Mesenchymal stem cell (in vitro differentiated cells and primary cell): ENCODE results near the gene JAK2.
"Not testable (repeated sequence)": the region's sequence is repeated elsewhere in the genome, so short reads cannot be mapped to it uniquely, and the experiment has no call there.

Experiments used
- DNase-seq: peaks from one replicate; pipeline ENCODE4 v3.0.0-alpha.2; 2013
- H2AFZ ChIP-seq: one replicate; pipeline ENCODE4 v1.6.1; 2013; ENCODE audit warnings: low read depth, mild to moderate bottlenecking, control low read depth, inconsistent platforms, low read length, moderate library complexity
- H2AK5ac ChIP-seq: 2 replicates; pipeline ENCODE4 v1.6.1; 2013; ENCODE audit warnings: low read length, moderate library complexity, mild to moderate bottlenecking, inconsistent platforms; ENCODE audit not compliant: severe bottlenecking
- H2BK120ac ChIP-seq: one replicate; pipeline ENCODE4 v1.6.1; 2013; ENCODE audit warnings: low read depth, mild to moderate bottlenecking, inconsistent platforms, low read length, moderate library complexity
- H2BK12ac ChIP-seq, 2 experiments: one replicate each; pipeline ENCODE4 v1.6.1; 2013; ENCODE audit warnings: inconsistent platforms in 2 of 2, low read length in 2 of 2, mild to moderate bottlenecking in 2 of 2, moderate library complexity in 2 of 2, control low read depth in 1 of 2
- H2BK15ac ChIP-seq: one replicate; pipeline ENCODE4 v1.6.1; 2013; ENCODE audit warnings: mild to moderate bottlenecking, low read depth, inconsistent platforms; ENCODE audit not compliant: poor library complexity, severe bottlenecking
- H2BK5ac ChIP-seq: 2 replicates; pipeline ENCODE4 v1.6.1; 2013; ENCODE audit warnings: low read depth, mild to moderate bottlenecking, low read length, control low read depth, inconsistent platforms; ENCODE audit not compliant: poor library complexity, severe bottlenecking
- H3K14ac ChIP-seq, 2 experiments: one replicate each; pipeline ENCODE4 v1.6.1; 2013; ENCODE audit warnings: inconsistent platforms in 2 of 2, low read length in 2 of 2, control low read depth in 1 of 2, mild to moderate bottlenecking in 1 of 2, moderate library complexity in 1 of 2
- H3K18ac ChIP-seq, 2 experiments: one replicate each; pipeline ENCODE4 v1.6.1; 2013; ENCODE audit warnings: inconsistent platforms in 2 of 2, low read length in 2 of 2, control low read depth in 1 of 2, low read depth in 1 of 2, mild to moderate bottlenecking in 1 of 2
- H3K23ac ChIP-seq, 2 experiments: one replicate each; pipeline ENCODE4 v1.6.1; 2013; ENCODE audit warnings: inconsistent platforms in 2 of 2, low read length in 2 of 2, mild to moderate bottlenecking in 2 of 2, moderate library complexity in 2 of 2, control low read depth in 1 of 2
- H3K27ac ChIP-seq: 2 replicates; pipeline ENCODE4 v1.5.1; 2013; ENCODE audit warnings: mild to moderate bottlenecking, moderate library complexity, low read length, control low read depth, inconsistent platforms; ENCODE audit not compliant: poor library complexity, severe bottlenecking
- H3K27me3 ChIP-seq, 2 experiments: 2 replicates each; pipeline versions ENCODE4 v1.6.1 to v1.7.0; 2013; ENCODE audit warnings: low read length in 2 of 2, mild to moderate bottlenecking in 2 of 2, moderate library complexity in 2 of 2, control low read depth in 1 of 2, inconsistent platforms in 1 of 2; ENCODE audit not compliant: control insufficient read depth in 1 of 2, insufficient read depth in 1 of 2
- H3K36me3 ChIP-seq, 2 experiments: 2 replicates each; pipeline versions ENCODE4 v1.6.1 to v1.7.0; 2013; ENCODE audit warnings: low read length in 2 of 2, control low read depth in 1 of 2, inconsistent platforms in 1 of 2, low read depth in 1 of 2, mild to moderate bottlenecking in 1 of 2; ENCODE audit not compliant: insufficient read depth in 2 of 2, control insufficient read depth in 1 of 2
- H3K4ac ChIP-seq, 2 experiments: one replicate each; pipeline ENCODE4 v1.6.1; 2013; ENCODE audit warnings: inconsistent platforms in 2 of 2, low read length in 2 of 2, mild to moderate bottlenecking in 2 of 2, moderate library complexity in 2 of 2, control low read depth in 1 of 2, low read depth in 1 of 2
- H3K4me1 ChIP-seq: 2 replicates; pipeline ENCODE4 v1.6.1; 2013; ENCODE audit warnings: low read depth, low read length, control low read depth; ENCODE audit not compliant: control insufficient read depth, insufficient read depth
- H3K4me2 ChIP-seq: 2 replicates; pipeline ENCODE4 v1.6.1; 2013; ENCODE audit warnings: low read length, mild to moderate bottlenecking, inconsistent platforms; ENCODE audit not compliant: poor library complexity, severe bottlenecking
- H3K4me3 ChIP-seq, 2 experiments: 2 replicates each; pipeline versions ENCODE4 v1.5.1 to v1.7.0; 2013; ENCODE audit warnings: low read length in 2 of 2, mild to moderate bottlenecking in 2 of 2, control low read depth in 1 of 2, low read depth in 1 of 2; ENCODE audit not compliant: insufficient read depth in 1 of 2
- H3K79me1 ChIP-seq: replicated peaks from 2 replicates; pipeline ENCODE4 v1.6.1; 2013; ENCODE audit warnings: mild to moderate bottlenecking, control low read depth, low read length, inconsistent platforms; ENCODE audit not compliant: poor library complexity, severe bottlenecking
- H3K9ac ChIP-seq: 2 replicates; pipeline ENCODE4 v1.7.0; 2013; ENCODE audit warnings: mild to moderate bottlenecking, low read length, moderate library complexity
- H3K9me3 ChIP-seq: 2 replicates; pipeline ENCODE4 v1.7.0; 2013; ENCODE audit warnings: mild to moderate bottlenecking, low read length; ENCODE audit not compliant: control insufficient read depth
- H4K8ac ChIP-seq: one replicate; pipeline ENCODE4 v1.6.1; 2013; ENCODE audit warnings: inconsistent platforms, mild to moderate bottlenecking, low read length, moderate library complexity
- H4K91ac ChIP-seq: one replicate; pipeline ENCODE4 v1.6.1; 2013; ENCODE audit warnings: mild to moderate bottlenecking, low read length, inconsistent platforms
- WGBS: methylation state at CpG from one replicate; pipeline ENCODE4 v1.1.7; 2013; ENCODE audit warnings: mixed read lengths; 5-methylcytosine and 5-hydroxymethylcytosine counted together

Gene JAK2

DNA sequence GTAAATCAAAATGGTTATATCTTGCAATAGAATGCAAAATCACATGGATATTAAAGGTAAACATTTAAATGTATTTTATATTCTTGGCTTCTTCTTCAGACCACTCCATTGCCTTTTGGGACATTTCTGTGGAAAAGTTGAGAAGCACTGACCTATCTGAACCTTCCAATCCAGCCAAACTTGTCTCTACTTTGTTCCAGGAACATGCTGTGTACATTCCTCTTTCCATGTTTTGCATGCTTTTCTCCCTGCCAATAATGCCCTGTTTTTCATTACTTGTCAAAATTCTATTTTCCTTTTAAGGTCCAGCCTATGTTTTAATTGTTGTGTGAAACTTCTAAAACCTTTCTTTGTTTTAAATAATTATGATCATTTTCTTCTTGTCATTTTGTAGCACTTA, 28.3 kb downstream of the JAK2 start:
- H2BK5ac ChIP-seq = no peak overlapping the region
- peaks cover 3 to 15% of the 10 kb centered on the region in 2 experiments for H3K36me3 ChIP-seq
- H2BK120ac ChIP-seq = no peak overlapping the region
- H3K9ac ChIP-seq = no peak overlapping the region
- H3K79me1 ChIP-seq = peaks cover 22% of the 10 kb centered on the region
- peaks cover 3% of the 10 kb centered on the region for H3K9me3 ChIP-seq
- no peak overlapping the region for H2AFZ ChIP-seq
- H3K4me1 ChIP-seq = no peaks in the 10 kb centered on the region
- H2AK5ac ChIP-seq = no peak overlapping the region
- no peak overlapping the region for H3K23ac ChIP-seq
- H3K27me3 ChIP-seq = no peaks in the 10 kb centered on the region
- no peak overlapping the region for H2BK12ac ChIP-seq
- H4K91ac ChIP-seq = no peak overlapping the region
- no peak overlapping the region for H3K14ac ChIP-seq
- DNase-seq = no peak
- H3K18ac ChIP-seq = no peak overlapping the region
- no peak overlapping the region for H3K4me3 ChIP-seq
- H3K4me2 ChIP-seq = no peak overlapping the region
- H3K27ac ChIP-seq = no peak overlapping the region
- no peak overlapping the region for H2BK15ac ChIP-seq
- H4K8ac ChIP-seq = no peak overlapping the region
- H3K4ac ChIP-seq = no peak overlapping the region

DNA sequence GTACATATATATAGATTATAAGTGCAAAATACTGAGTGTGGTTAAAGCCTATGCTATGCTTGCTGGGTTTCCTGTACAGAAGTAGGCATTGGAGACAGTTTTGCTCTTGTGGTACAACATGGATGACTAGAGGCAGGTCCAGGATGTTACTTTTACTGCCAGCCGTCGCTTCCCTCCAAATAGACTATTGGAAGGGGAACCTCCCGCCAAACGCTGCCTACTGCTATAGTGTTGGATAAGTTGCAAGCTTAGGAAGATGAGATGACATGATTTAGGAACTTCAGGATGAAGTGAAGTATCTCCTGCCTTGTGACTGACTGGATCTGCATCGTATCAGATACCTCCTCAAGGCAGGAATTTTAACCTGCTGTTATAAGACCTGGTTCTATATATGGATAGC, 30.9 kb downstream of the JAK2 start:
- no peak overlapping the region for H3K27ac ChIP-seq
- no peak overlapping the region for H2BK120ac ChIP-seq
- WGBS = 98% methylated on average over 5 of the region's 5 CpGs
- peaks cover 11% of the 10 kb centered on the region for H3K9me3 ChIP-seq
- H2AK5ac ChIP-seq = no peak overlapping the region
- H3K4me1 ChIP-seq = no peaks in the 10 kb centered on the region
- no peaks in the 10 kb centered on the region for H3K27me3 ChIP-seq
- no peak overlapping the region for H3K23ac ChIP-seq
- H2AFZ ChIP-seq = no peak overlapping the region
- H2BK12ac ChIP-seq = no peak overlapping the region
- H3K4me3 ChIP-seq = no peak overlapping the region
- no peak overlapping the region for H3K4ac ChIP-seq
- no peak for DNase-seq
- no peak overlapping the region for H3K18ac ChIP-seq
- H4K8ac ChIP-seq = no peak overlapping the region
- H3K9ac ChIP-seq = no peak overlapping the region
- no peak overlapping the region for H2BK15ac ChIP-seq
- peaks cover 15 to 19% of the 10 kb centered on the region in 2 experiments for H3K36me3 ChIP-seq
- H3K14ac ChIP-seq = no peak overlapping the region
- no peak overlapping the region for H2BK5ac ChIP-seq
- H3K79me1 ChIP-seq = peaks cover 34% of the 10 kb centered on the region
- no peak overlapping the region for H4K91ac ChIP-seq
- H3K4me2 ChIP-seq = no peak overlapping the region

DNA sequence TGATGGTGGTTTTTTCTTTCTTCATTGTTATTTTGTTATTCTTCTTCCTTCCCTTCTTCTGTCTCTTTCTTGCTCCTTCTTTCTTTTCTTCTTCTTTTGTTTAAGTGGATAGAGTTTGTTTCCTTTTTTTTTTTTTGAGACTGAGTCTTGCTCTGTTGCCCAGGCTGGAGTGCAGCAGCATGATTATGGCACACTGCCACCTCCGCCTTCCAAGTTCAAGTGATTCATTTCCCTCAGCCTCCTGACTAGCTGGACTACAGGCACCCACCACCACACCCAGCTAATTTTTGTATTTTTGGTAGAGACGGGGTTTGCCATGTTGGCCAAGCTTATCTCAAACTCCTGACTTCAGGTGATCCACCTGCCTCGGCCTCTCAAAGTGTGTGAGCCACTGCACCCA, 40.3 kb downstream of the JAK2 start:
- H3K4me3 ChIP-seq = no peak overlapping the region
- no peak overlapping the region for H2BK120ac ChIP-seq
- no peak overlapping the region for H4K8ac ChIP-seq
- 100% methylated on average over 1 of the region's 3 CpGs for WGBS
- H2AK5ac ChIP-seq = no peak overlapping the region
- no peak overlapping the region for H4K91ac ChIP-seq
- no peak overlapping the region for H3K9ac ChIP-seq
- H3K18ac ChIP-seq = no peak overlapping the region
- H2BK5ac ChIP-seq = no peak overlapping the region
- H3K27ac ChIP-seq = no peak overlapping the region
- no peak overlapping the region for H3K4me2 ChIP-seq
- peaks cover 8 to 72% of the 10 kb centered on the region in 2 experiments for H3K36me3 ChIP-seq
- no peak overlapping the region for H2BK12ac ChIP-seq
- H3K23ac ChIP-seq = no peak overlapping the region
- H3K9me3 ChIP-seq = peaks cover 4% of the 10 kb centered on the region
- no peak overlapping the region for H3K4ac ChIP-seq
- no peaks in the 10 kb centered on the region for H3K27me3 ChIP-seq
- no peak overlapping the region for H2BK15ac ChIP-seq
- no peak for DNase-seq
- H3K79me1 ChIP-seq = peaks cover 19% of the 10 kb centered on the region
- no peak overlapping the region for H2AFZ ChIP-seq
- no peak overlapping the region for H3K14ac ChIP-seq
- H3K4me1 ChIP-seq = no peaks in the 10 kb centered on the region

DNA sequence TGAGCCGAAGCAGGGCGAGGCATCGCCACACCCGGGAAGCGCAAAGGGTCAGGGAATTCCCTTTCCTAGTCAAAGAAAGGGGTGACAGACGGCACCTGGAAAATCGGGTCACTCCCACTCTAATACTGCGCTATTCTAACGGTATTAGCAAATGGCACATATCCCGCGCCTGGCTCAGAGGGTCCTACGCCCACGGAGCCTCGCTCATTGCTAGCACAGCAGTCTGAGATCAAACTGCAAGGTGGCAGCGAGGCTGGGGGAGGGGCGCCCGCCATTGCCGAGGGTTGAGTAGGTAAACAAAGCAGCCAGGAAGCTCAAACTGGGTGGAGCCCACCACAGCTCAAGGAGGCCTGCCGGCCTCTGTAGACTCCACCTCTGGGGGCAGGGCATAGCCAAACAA, 46.9 kb downstream of the JAK2 start:
- DNase-seq, H3K27ac ChIP-seq, H2BK5ac ChIP-seq, H3K79me1 ChIP-seq, H2AK5ac ChIP-seq, H2BK12ac ChIP-seq, H3K27me3 ChIP-seq, H3K4me1 ChIP-seq, H3K23ac ChIP-seq, H3K9ac ChIP-seq, H3K9me3 ChIP-seq, H2AFZ ChIP-seq, H3K4me2 ChIP-seq, H2BK120ac ChIP-seq, H3K18ac ChIP-seq, H3K4ac ChIP-seq, H4K91ac ChIP-seq, H3K4me3 ChIP-seq, H2BK15ac ChIP-seq, H3K14ac ChIP-seq, H4K8ac ChIP-seq: not testable (repeated sequence)
- H3K36me3 ChIP-seq = peaks cover 3 to 40% of the 10 kb centered on the region in 2 experiments
- WGBS = 96% methylated on average over 19 of the region's 19 CpGs
